ENCODE results near the gene COA4.

GRCh38 chr11:73830261-73830660, 46.4 kb downstream of the COA4 start:
- TF ChIP-seq POLR2A (IDR thresholded peaks at IDR 0.05) = no peak
- no peak for TF ChIP-seq EP300 (IDR thresholded peaks at IDR 0.05)
- no peak for TF ChIP-seq CTCF (IDR thresholded peaks at IDR 0.05)
- TF ChIP-seq POLR2AphosphoS5 (IDR thresholded peaks at IDR 0.05) = no peak

Data from upper lobe of left lung (tissue), 4 donors.